IPS-NIHi11 (cell line): ENCODE data around the gene HNRNPA1L2.
"Not testable (repeated sequence)": the region's sequence is repeated elsewhere in the genome, so short reads cannot be mapped to it uniquely, and the experiment has no call there.

Source experiments
- DNase-seq: peaks from one replicate; pipeline ENCODE4 v3.0.0; 2012; ENCODE audit warnings: mixed read lengths, low spot score

Gene HNRNPA1L2

GRCh38 chr13:52646967-52647366, 4.7 kb downstream of the HNRNPA1L2 start:
- no peak for DNase-seq

- no peak for DNase-seq
These were observed 8.5 kb downstream of the HNRNPA1L2 start for GRCh38 chr13:52650731-52651130.

- DNase-seq = peak; percentile 50
These were observed 9.6 kb downstream of the HNRNPA1L2 start for GRCh38 chr13:52651897-52652195.

DNA sequence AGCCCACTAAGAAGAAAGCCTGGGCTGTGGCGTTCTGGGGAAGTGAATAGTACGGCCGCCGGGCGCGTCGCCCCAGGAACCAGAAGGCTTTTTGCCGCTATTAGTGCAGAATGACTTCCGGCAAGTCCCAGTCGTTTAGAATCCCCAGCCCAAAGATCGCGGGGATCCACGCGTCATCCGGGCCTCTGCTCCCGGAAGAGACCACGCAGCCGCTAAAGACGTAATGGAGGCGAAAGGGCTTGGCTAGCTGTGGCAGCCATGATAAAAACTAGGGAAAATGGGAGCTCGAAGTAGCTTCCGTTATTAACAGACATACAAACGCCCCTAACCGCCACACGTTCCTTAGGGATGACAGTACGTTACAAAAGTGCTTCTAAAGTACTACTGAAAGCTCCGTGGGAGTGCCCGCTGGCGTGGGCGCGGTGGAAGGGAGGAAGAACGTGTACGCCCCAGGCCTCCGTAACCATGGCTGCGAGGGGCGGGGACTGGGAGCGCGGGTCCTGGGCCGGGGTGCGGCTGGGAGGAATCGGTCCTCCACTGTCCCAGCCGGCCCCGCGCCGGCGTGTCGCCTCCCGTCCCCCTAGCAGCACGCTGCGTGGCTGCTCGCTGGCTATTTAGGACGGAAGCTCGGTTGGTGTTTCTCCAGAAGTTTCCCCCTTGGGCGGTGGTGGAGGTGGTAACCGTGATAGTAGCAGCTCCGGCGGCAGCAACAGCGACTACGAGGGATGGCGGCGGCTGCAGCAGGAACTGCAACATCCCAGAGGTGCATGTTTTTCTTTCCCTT, 10.2 kb downstream of the HNRNPA1L2 start, which contains the start of gene SUGT1:
Gene SUGT1, plus strand, starts transcription at position 641 of the 784 bp plus-strand sequence. Its CDS starts 85 bp downstream, at position 726.
- peak; percentile 92 for DNase-seq

- peak; percentile 53 for DNase-seq
These were observed 10.7 kb downstream of the HNRNPA1L2 start for GRCh38 chr13:52652980-52653303.

- DNase-seq = no peak
These were observed 17.1 kb downstream of the HNRNPA1L2 start for GRCh38 chr13:52659340-52659739.

DNA sequence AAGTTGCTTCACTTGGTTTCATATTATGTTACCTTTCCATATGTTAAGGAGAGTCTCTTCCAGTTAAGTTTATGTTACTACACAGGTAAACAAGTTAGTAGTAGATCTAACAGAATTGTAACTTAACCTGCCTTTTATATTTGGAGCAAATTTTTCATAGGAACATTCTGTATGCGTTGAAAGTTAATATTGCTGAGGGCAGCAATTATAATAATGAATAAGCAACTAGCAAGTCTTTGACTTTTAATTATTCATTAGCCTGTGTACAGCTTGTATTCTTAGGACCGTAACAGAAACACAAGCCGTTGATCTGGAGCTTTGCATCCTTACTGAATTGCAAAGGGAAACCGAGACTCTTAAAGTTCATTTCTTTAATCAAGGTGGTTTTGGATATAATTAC, 22.0 kb downstream of the HNRNPA1L2 start:
- DNase-seq = no peak

DNA sequence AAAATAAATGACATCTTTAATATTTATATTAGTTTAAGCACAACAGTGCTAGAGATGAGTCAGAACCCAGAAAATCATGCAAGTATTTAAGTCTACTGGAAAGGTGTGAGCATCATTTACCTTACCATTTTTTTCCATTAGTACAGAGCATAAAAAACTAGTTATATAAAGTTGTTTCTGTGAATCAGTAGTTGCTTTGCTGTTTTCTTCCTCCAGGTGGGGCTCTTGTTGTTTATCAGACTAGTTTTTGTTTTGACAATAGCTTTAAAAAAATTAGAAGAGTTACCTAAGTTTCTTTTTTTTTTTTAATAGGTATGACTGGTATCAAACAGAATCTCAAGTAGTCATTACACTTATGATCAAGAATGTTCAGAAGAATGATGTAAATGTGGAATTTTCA, 23.1 kb downstream of the HNRNPA1L2 start:
- peak; percentile 18 for DNase-seq

DNA sequence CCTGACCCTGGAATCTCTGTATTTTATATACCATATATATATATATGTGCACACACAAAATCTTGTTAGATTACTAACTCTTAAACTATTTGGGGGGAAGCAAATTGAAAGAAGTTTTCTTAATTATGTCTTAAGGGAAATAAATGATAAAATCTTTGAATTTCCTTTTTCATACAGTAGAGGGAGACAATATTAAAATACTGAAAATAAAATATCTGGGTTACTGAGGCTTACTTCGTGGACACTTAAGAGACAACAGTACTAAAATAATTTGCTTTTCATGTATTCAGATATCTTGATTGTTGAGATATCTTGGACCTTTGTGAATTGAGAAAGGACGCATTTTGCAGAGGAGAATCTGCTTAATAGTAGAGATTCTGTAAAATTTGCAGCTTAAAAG, 27.4 kb downstream of the HNRNPA1L2 start:
- no peak for DNase-seq

DNA sequence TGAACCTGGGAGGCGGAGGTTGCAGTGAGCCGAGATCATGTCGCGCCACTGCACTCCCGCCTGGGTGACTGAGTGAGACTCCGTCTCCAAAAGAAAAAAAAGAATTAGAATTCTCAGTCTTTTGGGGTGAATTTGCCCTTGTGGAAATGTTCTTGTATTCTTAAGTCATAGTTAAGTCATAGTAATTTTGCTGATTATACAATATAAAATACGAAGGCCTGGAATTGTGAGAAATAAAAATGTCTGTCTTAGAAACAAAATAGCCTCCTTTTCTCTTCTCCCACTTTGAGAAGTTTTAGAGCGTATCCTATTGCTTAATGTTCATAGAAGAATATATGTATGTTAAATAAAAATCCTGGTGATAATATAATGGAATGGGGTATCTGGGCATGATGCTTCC, 28.5 kb downstream of the HNRNPA1L2 start:
- DNase-seq = no peak

DNA sequence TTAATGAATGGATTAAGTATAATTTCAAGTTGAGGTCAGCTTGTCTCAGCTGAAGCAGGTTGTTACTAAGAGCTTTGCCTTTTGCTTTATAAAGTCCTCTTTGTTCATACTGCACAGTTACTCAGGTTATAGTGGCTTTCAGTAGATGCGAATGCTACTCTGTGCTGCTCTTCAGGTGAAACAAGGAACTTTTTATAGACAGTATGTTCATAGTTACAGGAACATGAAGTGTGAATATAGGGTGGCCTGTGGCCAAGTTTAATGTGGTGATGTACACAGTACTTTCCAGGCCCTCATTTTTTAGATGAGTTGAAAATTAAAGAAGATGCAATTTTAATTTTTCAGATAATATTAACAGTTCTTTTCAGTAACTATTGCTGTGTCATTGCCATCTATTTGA, 31.2 kb downstream of the HNRNPA1L2 start:
- no peak for DNase-seq

DNA sequence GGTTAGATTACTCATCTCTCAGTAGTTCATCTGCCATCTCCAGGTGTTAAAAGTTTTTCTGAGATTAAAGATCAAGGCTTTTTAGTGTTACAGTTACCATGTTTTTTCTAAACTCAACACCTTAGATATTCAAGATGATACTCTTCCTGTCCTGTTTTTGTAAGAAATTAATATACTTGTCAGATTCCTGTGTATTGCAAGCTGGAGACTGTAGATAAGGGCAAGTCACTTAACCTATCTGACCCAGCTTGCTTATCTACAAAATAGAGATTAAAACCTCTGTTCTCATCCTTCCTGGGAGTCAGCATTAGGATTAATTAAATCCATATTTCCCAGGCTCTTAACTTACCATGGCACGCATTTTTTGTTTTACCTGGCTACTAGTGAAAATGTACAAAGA, 35.6 kb downstream of the HNRNPA1L2 start:
- DNase-seq = no peak

DNA sequence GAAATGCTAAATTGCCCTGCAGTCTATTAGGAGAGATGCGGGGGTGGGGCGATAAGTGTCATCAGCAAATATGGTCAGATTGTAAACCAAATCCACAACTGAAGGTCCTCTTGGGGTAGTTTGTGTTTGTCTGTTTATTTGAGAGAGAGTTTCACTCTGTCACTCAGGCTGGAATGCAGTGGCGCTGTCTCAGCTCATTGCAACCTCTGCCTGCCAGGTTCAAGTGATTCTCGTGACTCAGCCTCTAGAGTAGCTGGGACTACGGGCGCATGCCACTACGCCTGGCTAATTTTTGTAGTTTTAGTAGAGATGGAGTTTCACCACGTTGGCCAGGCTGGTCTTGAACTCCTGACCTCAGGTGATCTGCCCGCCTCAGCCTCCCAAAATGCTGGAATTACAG, 43.6 kb downstream of the HNRNPA1L2 start:
- not testable (repeated sequence) for DNase-seq

DNA sequence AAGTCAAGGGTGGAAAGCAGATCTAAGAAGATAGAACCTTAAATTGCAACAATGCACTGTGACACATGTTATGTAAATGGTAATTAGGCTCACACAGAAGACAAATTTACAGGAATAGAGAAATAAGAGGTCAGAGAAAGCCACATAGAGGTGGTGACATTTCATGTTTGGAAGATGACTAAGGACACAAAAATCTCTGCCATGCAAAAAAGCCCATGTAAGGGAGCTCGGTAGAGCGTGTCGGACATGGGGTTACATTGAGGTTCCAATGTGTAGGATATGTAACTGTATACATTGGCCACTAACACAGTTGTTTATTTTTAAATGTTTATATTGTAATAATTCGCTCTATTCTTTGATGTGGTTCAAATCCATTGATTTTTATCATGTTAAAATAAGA, 44.1 kb downstream of the HNRNPA1L2 start:
- no peak for DNase-seq
